ENCODE data around the gene IRX3.

DNA sequence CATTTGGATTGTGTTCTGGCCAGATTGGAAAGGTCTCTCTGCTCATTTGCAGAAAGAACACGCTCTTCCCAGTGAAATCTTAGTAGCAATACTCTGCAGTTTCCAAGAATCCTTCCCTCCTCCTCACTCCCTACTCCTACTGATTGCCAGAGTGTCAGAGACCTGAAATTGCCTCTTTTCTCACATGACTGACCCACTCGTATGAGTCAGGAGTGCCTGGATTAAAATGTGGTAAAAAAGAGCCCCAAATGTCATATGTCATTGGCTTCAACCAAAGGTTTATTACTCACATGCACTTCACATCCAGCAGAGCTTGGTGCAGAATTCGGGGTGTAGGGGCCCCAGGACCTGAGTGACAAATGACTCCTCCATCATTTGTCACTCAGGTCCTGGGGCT, 39.7 kb upstream of the IRX3 start:
- TF ChIP-seq, protein P1, sequence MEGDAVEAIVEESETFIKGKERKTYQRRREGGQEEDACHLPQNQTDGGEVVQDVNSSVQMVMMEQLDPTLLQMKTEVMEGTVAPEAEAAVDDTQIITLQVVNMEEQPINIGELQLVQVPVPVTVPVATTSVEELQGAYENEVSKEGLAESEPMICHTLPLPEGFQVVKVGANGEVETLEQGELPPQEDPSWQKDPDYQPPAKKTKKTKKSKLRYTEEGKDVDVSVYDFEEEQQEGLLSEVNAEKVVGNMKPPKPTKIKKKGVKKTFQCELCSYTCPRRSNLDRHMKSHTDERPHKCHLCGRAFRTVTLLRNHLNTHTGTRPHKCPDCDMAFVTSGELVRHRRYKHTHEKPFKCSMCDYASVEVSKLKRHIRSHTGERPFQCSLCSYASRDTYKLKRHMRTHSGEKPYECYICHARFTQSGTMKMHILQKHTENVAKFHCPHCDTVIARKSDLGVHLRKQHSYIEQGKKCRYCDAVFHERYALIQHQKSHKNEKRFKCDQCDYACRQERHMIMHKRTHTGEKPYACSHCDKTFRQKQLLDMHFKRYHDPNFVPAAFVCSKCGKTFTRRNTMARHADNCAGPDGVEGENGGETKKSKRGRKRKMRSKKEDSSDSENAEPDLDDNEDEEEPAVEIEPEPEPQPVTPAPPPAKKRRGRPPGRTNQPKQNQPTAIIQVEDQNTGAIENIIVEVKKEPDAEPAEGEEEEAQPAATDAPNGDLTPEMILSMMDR (IDR thresholded peaks at IDR 0.05): no peak
- no peak for TF ChIP-seq POLR2A (IDR thresholded peaks at IDR 0.05)

Data from Peyer's patch (tissue), 4 donors.